ENCODE measurements around the gene CIROP.

CIROP gene

GRCh38 chr14:23095196-23096108 lies 9.3 kb downstream of the CIROP start, which contains the start of gene C14orf119:
Gene C14orf119, plus strand, starts transcription at chr14:23095505. Its CDS starts 2,154 bp downstream, at chr14:23097659.
- peak within 1 kb of the TSS; percentile 98 for H3K9ac ChIP-seq (ENCODE audit: low read depth, low read length)
- peaks cover 12% of the 10 kb centered on the region for H3K36me3 ChIP-seq (ENCODE audit: control insufficient read depth, insufficient read depth, low read length)
- no peaks in the 10 kb centered on the region for H3K27me3 ChIP-seq (ENCODE audit: control insufficient read depth, insufficient read depth, low read length)
- H3K4me3 ChIP-seq (ENCODE audit: low read depth, low read length), result peak within 1 kb of the TSS; percentile 96
- no peaks in the 10 kb centered on the region for H3K4me1 ChIP-seq (ENCODE audit: control insufficient read depth, insufficient read depth, low read length)
- no peaks in the 10 kb centered on the region for H3K9me3 ChIP-seq (ENCODE audit: control insufficient read depth, insufficient read depth, low read length)

DNA sequence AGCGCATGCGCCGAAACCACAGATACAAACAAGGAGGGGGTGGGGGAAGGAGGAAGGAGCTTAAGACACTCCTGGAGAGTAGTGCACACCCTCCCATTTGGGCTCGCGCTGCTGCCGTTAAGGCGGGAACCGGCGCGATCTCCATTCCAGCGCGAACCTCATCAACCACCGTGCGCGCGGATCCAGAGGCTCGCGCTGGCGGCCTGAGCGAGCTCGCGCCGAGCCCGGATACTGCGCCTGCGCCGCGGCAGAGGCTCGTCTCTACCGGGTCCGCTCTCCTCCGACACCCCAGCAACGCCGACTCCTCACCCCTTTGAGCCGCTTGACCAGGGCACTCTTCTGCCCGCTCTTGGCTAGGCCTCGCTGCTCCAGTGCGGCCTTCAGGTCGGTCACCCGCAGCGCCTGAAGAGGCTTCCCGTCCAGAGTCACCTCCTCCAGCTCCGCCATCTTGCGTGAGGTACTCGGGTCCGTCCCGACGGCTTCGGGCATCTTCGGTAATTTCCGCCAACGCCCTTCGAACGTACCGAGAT lies 10.1 kb downstream of the CIROP start, which contains the start of gene ACIN1:
TSS of gene ACIN1 (minus strand) at position 471 of the 530 bp plus-strand sequence. CDS start at position 447, 24 bp downstream.
- H3K4me3 ChIP-seq (ENCODE audit: low read depth, low read length), result peak within 1 kb of the TSS; percentile 96
- no peaks in the 10 kb centered on the region for H3K4me1 ChIP-seq (ENCODE audit: control insufficient read depth, insufficient read depth, low read length)
- H3K9ac ChIP-seq (ENCODE audit: low read depth, low read length), result peak within 1 kb of the TSS; percentile 98
- peaks cover 19% of the 10 kb centered on the region for H3K36me3 ChIP-seq (ENCODE audit: control insufficient read depth, insufficient read depth, low read length)
- H3K27me3 ChIP-seq (ENCODE audit: control insufficient read depth, insufficient read depth, low read length), result no peaks in the 10 kb centered on the region
- H3K9me3 ChIP-seq (ENCODE audit: control insufficient read depth, insufficient read depth, low read length), result no peaks in the 10 kb centered on the region

- Histone ChIP-seq H3K9me3 (ENCODE audit: control insufficient read depth, insufficient read depth, low read length) (no peaks in the 10 kb centered on the region), H3K9ac (ENCODE audit: low read depth, low read length) (peak overlapping the region; percentile 98), H3K27me3 (ENCODE audit: control insufficient read depth, insufficient read depth, low read length) (no peaks in the 10 kb centered on the region), H3K4me3 (ENCODE audit: low read depth, low read length) (peak overlapping the region; percentile 96), H3K36me3 (ENCODE audit: control insufficient read depth, insufficient read depth, low read length) (peaks cover 23% of the 10 kb centered on the region), H3K4me1 (ENCODE audit: control insufficient read depth, insufficient read depth, low read length) (no peaks in the 10 kb centered on the region)
Observed at GRCh38 chr14:23093991-23094665, 10.7 kb downstream of the CIROP start.

DNA sequence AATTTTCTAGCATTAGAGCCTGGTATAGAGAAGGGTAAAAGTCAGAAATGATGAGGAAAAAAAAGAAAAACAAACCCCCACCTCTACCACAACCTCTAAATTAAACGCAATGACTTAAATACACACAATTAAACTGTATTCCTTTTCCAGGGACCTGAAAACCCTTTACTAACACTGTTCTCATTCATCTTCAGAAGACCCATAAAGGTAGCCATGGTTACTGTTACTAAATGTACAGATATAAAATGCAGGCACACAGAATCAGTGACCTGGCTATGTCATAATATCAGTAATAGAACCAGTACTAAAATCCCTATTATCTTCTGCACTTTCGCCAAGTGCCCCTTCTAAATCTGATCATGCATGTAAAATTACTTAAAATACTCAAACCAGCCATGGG lies 11.3 kb downstream of the CIROP start:
- Histone ChIP-seq H3K9ac (ENCODE audit: low read depth, low read length) (peak overlapping the region; percentile 98), H3K27me3 (ENCODE audit: control insufficient read depth, insufficient read depth, low read length) (no peaks in the 10 kb centered on the region), H3K36me3 (ENCODE audit: control insufficient read depth, insufficient read depth, low read length) (peaks cover 23% of the 10 kb centered on the region), H3K4me3 (ENCODE audit: low read depth, low read length) (peak overlapping the region; percentile 96), H3K9me3 (ENCODE audit: control insufficient read depth, insufficient read depth, low read length) (no peaks in the 10 kb centered on the region), H3K4me1 (ENCODE audit: control insufficient read depth, insufficient read depth, low read length) (no peaks in the 10 kb centered on the region)

- H3K9ac ChIP-seq (ENCODE audit: low read depth, low read length), result no peak overlapping the region
Observed at GRCh38 chr14:23093104-23093503, 11.7 kb downstream of the CIROP start.

DNA sequence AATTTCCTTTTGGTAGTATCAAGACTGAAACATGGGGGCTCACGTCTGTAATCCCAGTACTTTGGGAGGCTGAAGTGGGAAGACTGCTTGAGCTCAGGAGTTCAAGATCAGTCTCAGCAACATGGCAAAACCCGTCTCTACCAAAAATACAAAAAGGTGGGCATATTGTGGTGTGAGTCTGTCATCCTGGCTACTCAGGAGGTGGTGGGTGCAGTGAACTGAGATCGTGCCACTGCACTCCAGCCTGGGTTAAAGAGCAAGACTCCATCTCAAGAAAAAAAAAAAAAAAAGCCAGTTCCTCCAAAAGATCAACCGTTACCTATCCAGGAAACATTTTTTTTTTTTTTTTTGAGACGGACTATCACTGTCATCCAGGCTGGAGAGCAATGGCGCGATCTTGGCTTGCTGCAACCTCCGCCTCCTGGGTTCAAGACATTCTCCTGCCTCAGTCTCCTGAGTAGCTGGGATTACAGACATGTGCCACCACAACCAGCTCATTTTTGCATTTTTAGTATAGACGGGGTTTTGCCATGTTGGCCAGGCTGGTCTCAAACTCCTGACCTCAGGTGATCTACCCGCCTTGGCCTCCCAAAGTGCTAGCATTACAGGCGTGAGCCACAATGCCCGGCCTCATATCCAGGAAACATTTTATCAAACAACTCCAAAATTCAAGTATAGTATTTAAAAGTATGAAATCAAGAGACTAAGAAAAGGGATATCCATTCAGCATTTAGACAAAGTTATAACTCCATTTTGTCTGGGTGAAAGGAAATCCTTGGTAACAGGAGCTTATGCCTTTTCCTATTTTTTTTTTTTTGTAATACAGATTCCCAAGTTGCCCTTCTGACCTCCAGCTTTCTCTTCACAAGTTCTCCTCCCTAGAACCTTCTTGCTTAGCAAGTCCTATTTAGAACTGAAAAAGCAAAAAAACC lies 13.2 kb downstream of the CIROP start:
- Histone ChIP-seq H3K4me3 (ENCODE audit: low read depth, low read length) (no peak overlapping the region), H3K36me3 (ENCODE audit: control insufficient read depth, insufficient read depth, low read length) (peaks cover 25% of the 10 kb centered on the region), H3K9me3 (ENCODE audit: control insufficient read depth, insufficient read depth, low read length) (no peaks in the 10 kb centered on the region), H3K4me1 (ENCODE audit: control insufficient read depth, insufficient read depth, low read length) (no peaks in the 10 kb centered on the region), H3K27me3 (ENCODE audit: control insufficient read depth, insufficient read depth, low read length) (no peaks in the 10 kb centered on the region), H3K9ac (ENCODE audit: low read depth, low read length) (no peak overlapping the region)

More at GRCh38 chr14:23093104-23093503, 11.7 kb downstream of the CIROP start:
- peaks cover 25% of the 10 kb centered on the region for H3K36me3 ChIP-seq (ENCODE audit: control insufficient read depth, insufficient read depth, low read length)
- no peak overlapping the region for H3K4me3 ChIP-seq (ENCODE audit: low read depth, low read length)
- H3K9me3 ChIP-seq (ENCODE audit: control insufficient read depth, insufficient read depth, low read length), result no peaks in the 10 kb centered on the region
- no peaks in the 10 kb centered on the region for H3K27me3 ChIP-seq (ENCODE audit: control insufficient read depth, insufficient read depth, low read length)
- H3K4me1 ChIP-seq (ENCODE audit: control insufficient read depth, insufficient read depth, low read length), result no peaks in the 10 kb centered on the region

DNA sequence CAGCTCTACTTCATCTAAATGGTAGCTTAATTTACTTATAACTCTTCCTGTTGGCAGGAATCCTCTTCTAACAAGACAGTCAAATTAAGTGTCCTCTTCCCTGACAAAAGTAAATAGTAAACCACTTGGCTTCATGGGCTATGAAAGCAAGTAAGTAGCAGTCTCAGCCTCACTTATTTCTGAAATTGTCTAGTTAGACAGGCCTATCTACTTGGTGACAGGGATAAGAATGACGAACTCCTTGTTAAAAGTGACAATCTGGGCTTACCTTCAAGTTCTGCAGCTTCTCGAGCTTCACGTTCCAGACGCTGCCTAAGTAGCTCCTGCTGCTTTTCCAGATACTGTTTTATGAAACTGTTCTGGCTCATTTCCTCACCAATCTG lies 14.5 kb downstream of the CIROP start:
- peaks cover 25% of the 10 kb centered on the region for H3K36me3 ChIP-seq (ENCODE audit: control insufficient read depth, insufficient read depth, low read length)
- H3K4me1 ChIP-seq (ENCODE audit: control insufficient read depth, insufficient read depth, low read length), result no peaks in the 10 kb centered on the region
- no peak overlapping the region for H3K9ac ChIP-seq (ENCODE audit: low read depth, low read length)
- no peaks in the 10 kb centered on the region for H3K27me3 ChIP-seq (ENCODE audit: control insufficient read depth, insufficient read depth, low read length)
- no peak overlapping the region for H3K4me3 ChIP-seq (ENCODE audit: low read depth, low read length)
- no peaks in the 10 kb centered on the region for H3K9me3 ChIP-seq (ENCODE audit: control insufficient read depth, insufficient read depth, low read length)

DNA sequence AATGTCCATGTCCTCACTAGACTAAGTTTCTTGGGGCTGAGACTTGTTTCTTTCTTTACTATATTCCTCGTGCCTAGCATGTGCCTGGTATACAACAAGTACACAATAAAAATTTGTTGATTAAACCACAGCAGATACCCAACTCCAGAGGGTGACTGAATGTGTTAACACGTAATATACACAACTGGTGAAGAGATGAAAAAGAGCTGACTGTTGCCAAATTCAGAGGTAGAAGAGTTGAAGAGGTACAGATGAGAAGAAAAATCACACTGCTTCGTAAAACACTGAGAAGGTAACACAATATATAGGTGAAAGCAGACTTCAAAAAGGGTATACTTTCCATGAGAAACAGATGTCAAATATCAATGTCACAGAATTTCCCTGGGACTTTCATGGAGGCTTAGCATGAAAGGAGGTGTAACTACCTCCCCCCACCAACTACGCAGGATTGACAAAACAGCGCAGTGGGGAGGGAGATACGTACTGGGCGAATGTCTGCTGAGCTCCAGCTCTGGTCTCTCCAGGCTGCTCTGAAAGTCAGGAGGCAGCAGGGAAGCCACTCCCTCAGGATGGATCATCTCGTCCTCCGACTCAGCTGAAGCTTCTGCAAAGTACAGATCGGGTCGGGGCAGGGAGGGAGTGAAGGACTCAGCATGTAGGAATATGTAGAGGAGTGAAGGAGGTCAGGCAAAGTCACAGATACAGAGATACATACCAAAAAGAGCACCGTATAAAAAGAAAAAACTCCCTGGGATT lies 15.1 kb downstream of the CIROP start:
- Histone ChIP-seq H3K27me3 (ENCODE audit: control insufficient read depth, insufficient read depth, low read length) (no peaks in the 10 kb centered on the region), H3K9me3 (ENCODE audit: control insufficient read depth, insufficient read depth, low read length) (no peaks in the 10 kb centered on the region), H3K9ac (ENCODE audit: low read depth, low read length) (no peak overlapping the region), H3K4me1 (ENCODE audit: control insufficient read depth, insufficient read depth, low read length) (no peaks in the 10 kb centered on the region), H3K36me3 (ENCODE audit: control insufficient read depth, insufficient read depth, low read length) (peaks cover 25% of the 10 kb centered on the region), H3K4me3 (ENCODE audit: low read depth, low read length) (no peak overlapping the region)

DNA sequence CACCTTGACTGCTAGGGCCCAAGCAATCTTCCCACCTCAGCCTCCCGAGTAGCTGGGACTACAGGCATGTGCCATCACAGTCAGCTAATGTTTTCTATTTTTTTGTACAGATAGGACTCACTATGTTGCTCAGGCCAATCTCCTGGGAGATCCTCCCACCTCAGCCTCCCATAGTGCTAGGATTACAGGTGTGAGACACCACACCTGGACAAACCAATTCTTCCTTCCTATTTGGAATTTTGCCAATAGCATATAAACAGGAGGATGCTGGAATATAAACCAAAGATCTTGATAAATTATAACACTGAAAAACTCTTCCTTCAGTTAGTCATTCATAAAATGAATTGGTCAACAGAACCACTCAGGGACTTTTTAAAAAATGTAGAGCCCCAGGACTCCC lies 18.2 kb downstream of the CIROP start:
- Histone ChIP-seq H3K9ac (ENCODE audit: low read depth, low read length) (no peak overlapping the region), H3K9me3 (ENCODE audit: control insufficient read depth, insufficient read depth, low read length) (no peaks in the 10 kb centered on the region), H3K4me1 (ENCODE audit: control insufficient read depth, insufficient read depth, low read length) (no peaks in the 10 kb centered on the region), H3K36me3 (ENCODE audit: control insufficient read depth, insufficient read depth, low read length) (peaks cover 22% of the 10 kb centered on the region), H3K4me3 (ENCODE audit: low read depth, low read length) (no peak overlapping the region), H3K27me3 (ENCODE audit: control insufficient read depth, insufficient read depth, low read length) (no peaks in the 10 kb centered on the region)

DNA sequence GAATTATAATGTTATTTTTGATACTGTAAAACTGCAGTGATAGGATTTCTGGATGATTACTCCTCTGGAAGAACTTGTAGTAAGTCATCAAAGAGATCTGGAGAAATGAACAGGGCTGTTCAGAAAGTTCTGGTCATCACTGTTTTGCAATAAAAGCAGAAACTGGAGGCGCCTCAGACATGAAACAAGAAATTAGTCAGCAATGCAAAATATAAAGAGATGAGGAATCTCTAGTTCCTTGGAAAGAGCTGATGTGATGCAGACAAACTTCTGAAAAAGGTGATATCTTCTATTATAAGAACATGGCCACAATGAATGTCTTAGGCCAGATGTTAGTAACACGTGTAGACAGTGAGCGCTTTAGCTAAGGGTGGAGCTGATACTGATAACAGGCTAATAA lies 19.3 kb downstream of the CIROP start:
- Histone ChIP-seq H3K9ac (ENCODE audit: low read depth, low read length) (no peak overlapping the region), H3K4me1 (ENCODE audit: control insufficient read depth, insufficient read depth, low read length) (no peaks in the 10 kb centered on the region), H3K36me3 (ENCODE audit: control insufficient read depth, insufficient read depth, low read length) (peaks cover 19% of the 10 kb centered on the region)

More for the DNA sequence above, 19.3 kb downstream of the CIROP start:
- Histone ChIP-seq H3K4me3 (ENCODE audit: low read depth, low read length) (no peak overlapping the region), H3K9me3 (ENCODE audit: control insufficient read depth, insufficient read depth, low read length) (no peaks in the 10 kb centered on the region), H3K27me3 (ENCODE audit: control insufficient read depth, insufficient read depth, low read length) (no peaks in the 10 kb centered on the region)
